ENCODE results near the gene RTTN.

DNA sequence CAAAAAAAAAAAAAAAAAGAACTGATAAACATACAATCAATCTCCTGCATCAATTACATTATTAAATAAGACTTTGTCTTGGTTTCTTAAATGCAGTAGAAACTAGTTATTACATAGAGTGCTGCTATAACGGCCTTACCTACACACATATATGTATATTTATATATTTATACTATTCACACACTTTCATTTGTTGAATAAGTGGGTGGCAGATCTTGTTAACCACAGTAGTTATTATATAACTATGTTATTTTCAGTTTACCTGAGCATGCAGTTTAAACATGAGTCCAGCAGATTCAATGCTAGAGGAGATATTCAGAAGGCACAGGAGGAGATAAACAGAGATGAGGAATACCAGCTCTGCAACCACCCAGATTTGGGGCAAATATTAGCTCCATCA lies 176.3 kb downstream of the RTTN start:
- no peak for TF ChIP-seq CTCF (IDR thresholded peaks at IDR 0.05; ENCODE audit: low read depth, low read length)
- no peak for TF ChIP-seq POLR2A (IDR thresholded peaks at IDR 0.05; ENCODE audit: extremely low read depth, insufficient read length)
